ENCODE measurements around the gene NAA25. TPM values are rescaled to one million over a fixed set of nuclear protein-coding genes. Genes with fewer than 3 reads are reported as not detected.
A peak's percentile ranks its signal among the peaks of the same experiment; 100 is the strongest.

Gene NAA25
- total and polyA plus RNA-seq, 5 donors: 4.6 to 21.7 (median 15.6) TPM

GRCh38 chr12:112131686-112132085 is 23.1 kb upstream of the NAA25 start:
- DNase-seq: no peak
- intact Hi-C loops (cut with DNase I): no loop called here
- Histone ChIP-seq H3K27me3 (ENCODE audit: control insufficient read depth, insufficient read depth) (no peaks in the 10 kb centered on the region), H3K4me3 (ENCODE audit: low read length) (no peak overlapping the region), H3K4me1 (ENCODE audit: control insufficient read depth, insufficient read depth, low read length) (no peaks in the 10 kb centered on the region), H3K27ac (ENCODE audit: low read length) (no peak overlapping the region), H3K9me3 (ENCODE audit: control insufficient read depth, low read length) (no peaks in the 10 kb centered on the region)
- no peak for ATAC-seq
- WGBS: 67% methylated on average over 1 of the region's 1 CpG

- H3K27ac ChIP-seq (ENCODE audit: low read length): no peak overlapping the region
- H3K4me1 ChIP-seq (ENCODE audit: control insufficient read depth, insufficient read depth, low read length): no peaks in the 10 kb centered on the region
- no peaks in the 10 kb centered on the region for H3K9me3 ChIP-seq (ENCODE audit: control insufficient read depth, low read length)
- H3K27me3 ChIP-seq (ENCODE audit: control insufficient read depth, insufficient read depth): no peaks in the 10 kb centered on the region
- intact Hi-C loops (cut with DNase I): no loop called here
- H3K4me3 ChIP-seq (ENCODE audit: low read length): peak overlapping the region; percentile 40
- ATAC-seq (no peak), DNase-seq (no peak)
- 17% methylated on average over 2 of the region's 2 CpGs for WGBS
Measured at GRCh38 chr12:112130441-112130998, 21.9 kb upstream of the NAA25 start.

GRCh38 chr12:112126911-112127310 is 18.3 kb upstream of the NAA25 start:
- peaks cover 4% of the 10 kb centered on the region for H3K4me1 ChIP-seq (ENCODE audit: control insufficient read depth, insufficient read depth, low read length)
- no peak overlapping the region for H3K27ac ChIP-seq (ENCODE audit: low read length)
- no peaks in the 10 kb centered on the region for H3K27me3 ChIP-seq (ENCODE audit: control insufficient read depth, insufficient read depth)
- intact Hi-C loops (cut with DNase I): no loop called here
- no peak overlapping the region for H3K4me3 ChIP-seq (ENCODE audit: low read length)
- no peaks in the 10 kb centered on the region for H3K9me3 ChIP-seq (ENCODE audit: control insufficient read depth, low read length)
- DNase-seq (no peak), ATAC-seq (no peak)
- WGBS: 82% methylated on average over 7 of the region's 7 CpGs

- no peak for DNase-seq
- Histone ChIP-seq H3K4me1 (ENCODE audit: control insufficient read depth, insufficient read depth, low read length) (peaks cover 6% of the 10 kb centered on the region), H3K27ac (ENCODE audit: low read length) (peak overlapping the region; percentile 91), H3K27me3 (ENCODE audit: control insufficient read depth, insufficient read depth) (no peaks in the 10 kb centered on the region), H3K9me3 (ENCODE audit: control insufficient read depth, low read length) (no peaks in the 10 kb centered on the region), H3K4me3 (ENCODE audit: low read length) (peak overlapping the region; percentile 61)
- no peak for ATAC-seq
- intact Hi-C loops (cut with DNase I): no loop called here
- 1% methylated on average over 25 of the region's 25 CpGs for WGBS
Measured at GRCh38 chr12:112126000-112126438, 17.4 kb upstream of the NAA25 start.

- ATAC-seq (peak; percentile 98 to 99), DNase-seq (peak; percentile 98 to 100 (median 99))
- Histone ChIP-seq H3K9me3 (ENCODE audit: control insufficient read depth, low read length) (no peaks in the 10 kb centered on the region), H3K27ac (ENCODE audit: low read length) (peak within 1 kb of the TSS; percentile 91), H3K4me1 (ENCODE audit: control insufficient read depth, insufficient read depth, low read length) (peaks cover 6% of the 10 kb centered on the region), H3K4me3 (ENCODE audit: low read length) (peak within 1 kb of the TSS; percentile 61), H3K27me3 (ENCODE audit: control insufficient read depth, insufficient read depth) (no peaks in the 10 kb centered on the region)
- intact Hi-C loops (cut with DNase I): no loop called here
- WGBS: under 1% methylated on average over 63 of the region's 63 CpGs
Measured at GRCh38 chr12:112125250-112125999, 16.8 kb upstream of the NAA25 start, which contains the start of gene TRAFD1. TRAFD1 (plus strand) TSS chr12:112125560; CDS start chr12:112130523, 4,963 bp downstream.

GRCh38 chr12:112124918-112125249 is 16.3 kb upstream of the NAA25 start:
- peaks cover 6% of the 10 kb centered on the region for H3K4me1 ChIP-seq (ENCODE audit: control insufficient read depth, insufficient read depth, low read length)
- no peak overlapping the region for H3K4me3 ChIP-seq (ENCODE audit: low read length)
- WGBS: 1% methylated on average over 1 of the region's 1 CpG

GRCh38 chr12:112122823-112123690 is 14.5 kb upstream of the NAA25 start:
- intact Hi-C loops (cut with DNase I): no loop called here
- Histone ChIP-seq H3K27me3 (ENCODE audit: control insufficient read depth, insufficient read depth) (no peaks in the 10 kb centered on the region), H3K9me3 (ENCODE audit: control insufficient read depth, low read length) (no peaks in the 10 kb centered on the region), H3K27ac (ENCODE audit: low read length) (peak overlapping the region; percentile 61), H3K4me3 (ENCODE audit: low read length) (no peak overlapping the region), H3K4me1 (ENCODE audit: control insufficient read depth, insufficient read depth, low read length) (peaks cover 6% of the 10 kb centered on the region)
- WGBS: 52% methylated on average over 12 of the region's 12 CpGs
- ATAC-seq (no peak), DNase-seq (no peak)

More at GRCh38 chr12:112124918-112125249, 16.3 kb upstream of the NAA25 start:
- ATAC-seq: no peak
- no peak overlapping the region for H3K27ac ChIP-seq (ENCODE audit: low read length)
- no peaks in the 10 kb centered on the region for H3K27me3 ChIP-seq (ENCODE audit: control insufficient read depth, insufficient read depth)
- H3K9me3 ChIP-seq (ENCODE audit: control insufficient read depth, low read length): no peaks in the 10 kb centered on the region
- no peak for DNase-seq
- intact Hi-C loops (cut with DNase I): no loop called here

GRCh38 chr12:112121780-112122565 is 13.4 kb upstream of the NAA25 start:
- WGBS: 34% methylated on average over 11 of the region's 11 CpGs
- H3K4me1 ChIP-seq (ENCODE audit: control insufficient read depth, insufficient read depth, low read length): peaks cover 6% of the 10 kb centered on the region
- no peak overlapping the region for H3K4me3 ChIP-seq (ENCODE audit: low read length)
- ATAC-seq (peak; percentile 60 to 67), DNase-seq (peak; percentile 81 to 92 (median 87))
- no peaks in the 10 kb centered on the region for H3K27me3 ChIP-seq (ENCODE audit: control insufficient read depth, insufficient read depth)
- H3K9me3 ChIP-seq (ENCODE audit: control insufficient read depth, low read length): no peaks in the 10 kb centered on the region
- H3K27ac ChIP-seq (ENCODE audit: low read length): peak overlapping the region; percentile 98
- intact Hi-C loops (cut with DNase I): no loop called here

- ATAC-seq (no peak), DNase-seq (no peak)
- intact Hi-C loops (cut with DNase I): no loop called here
- 81% methylated on average over 8 of the region's 8 CpGs for WGBS
- H3K4me3 ChIP-seq (ENCODE audit: low read length): no peak overlapping the region
- H3K4me1 ChIP-seq (ENCODE audit: control insufficient read depth, insufficient read depth, low read length): peaks cover 10% of the 10 kb centered on the region
- H3K27ac ChIP-seq (ENCODE audit: low read length): no peak overlapping the region
- no peaks in the 10 kb centered on the region for H3K27me3 ChIP-seq (ENCODE audit: control insufficient read depth, insufficient read depth)
- H3K9me3 ChIP-seq (ENCODE audit: control insufficient read depth, low read length): no peaks in the 10 kb centered on the region
Measured at GRCh38 chr12:112117685-112118084, 9.1 kb upstream of the NAA25 start.

GRCh38 chr12:112116232-112117060 is 7.9 kb upstream of the NAA25 start:
- Histone ChIP-seq H3K4me1 (ENCODE audit: control insufficient read depth, insufficient read depth, low read length) (peaks cover 4% of the 10 kb centered on the region), H3K27ac (ENCODE audit: low read length) (peak overlapping the region; percentile 99), H3K4me3 (ENCODE audit: low read length) (peak overlapping the region; percentile 23), H3K9me3 (ENCODE audit: control insufficient read depth, low read length) (no peaks in the 10 kb centered on the region), H3K27me3 (ENCODE audit: control insufficient read depth, insufficient read depth) (no peaks in the 10 kb centered on the region)
- peak; percentile 79 to 92 (median 89) for DNase-seq
- peak; percentile 97 to 98 for ATAC-seq
- 34% methylated on average over 7 of the region's 7 CpGs for WGBS
- intact Hi-C loops (cut with DNase I): no loop called here

Data from right cardiac atrium (tissue), 5 donors.